Measurements from ENCODE around the gene C2CD3. TPM values are rescaled to one million over a fixed set of nuclear protein-coding genes. Genes with fewer than 3 reads are reported as not detected.

C2CD3 gene
- total RNA-seq = 21.0 TPM

GRCh38 chr11:74170694-74171629 is at the start of gene C2CD3, which contains the start of gene PPME1:
Gene C2CD3 (minus strand): TSS chr11:74171002. CDS start chr11:74170792, 210 bp downstream.
Gene PPME1 (plus strand): TSS chr11:74171289. CDS start chr11:74171422, 133 bp downstream.

GRCh38 chr11:74008373-74009229 is 162.2 kb downstream of the C2CD3 start, which contains the start of gene UCP3:
Gene UCP3 (minus strand): TSS chr11:74009085. CDS start chr11:74007042, 2,043 bp downstream.

GRCh38 chr11:73982595-73982989 is 188.2 kb downstream of the C2CD3 start, which contains the start of gene UCP2:
Gene UCP2 (minus strand): TSS chr11:73982843. CDS start chr11:73978378, 4,465 bp downstream.

Small RNA genes within 50 kb of the gene (small RNA-seq; reads per million reads assigned to genes)
- gene AP002392.1 = not detected

Other genes starting within 250 kb of the C2CD3 start
- gene DNAJB13, start 220.0 kb downstream of the C2CD3 start, total RNA-seq = 0.23 TPM
- gene UCP2, start 188.2 kb downstream of the C2CD3 start, total RNA-seq = 8.8 TPM
- gene UCP3, start 161.9 kb downstream of the C2CD3 start, total RNA-seq = 1.8 TPM
- gene PPME1, start 287 bp upstream of the C2CD3 start, total RNA-seq = 68.0 TPM
- gene P4HA3, start 140.6 kb upstream of the C2CD3 start, total RNA-seq = 0.46 TPM
- 348 TPM for gene PGM2L1, start 227.4 kb upstream of the C2CD3 start, total RNA-seq

Data from diencephalon (tissue), 1 donor.